ENCODE results near the gene SNTA1.

The SNTA1 gene

DNA sequence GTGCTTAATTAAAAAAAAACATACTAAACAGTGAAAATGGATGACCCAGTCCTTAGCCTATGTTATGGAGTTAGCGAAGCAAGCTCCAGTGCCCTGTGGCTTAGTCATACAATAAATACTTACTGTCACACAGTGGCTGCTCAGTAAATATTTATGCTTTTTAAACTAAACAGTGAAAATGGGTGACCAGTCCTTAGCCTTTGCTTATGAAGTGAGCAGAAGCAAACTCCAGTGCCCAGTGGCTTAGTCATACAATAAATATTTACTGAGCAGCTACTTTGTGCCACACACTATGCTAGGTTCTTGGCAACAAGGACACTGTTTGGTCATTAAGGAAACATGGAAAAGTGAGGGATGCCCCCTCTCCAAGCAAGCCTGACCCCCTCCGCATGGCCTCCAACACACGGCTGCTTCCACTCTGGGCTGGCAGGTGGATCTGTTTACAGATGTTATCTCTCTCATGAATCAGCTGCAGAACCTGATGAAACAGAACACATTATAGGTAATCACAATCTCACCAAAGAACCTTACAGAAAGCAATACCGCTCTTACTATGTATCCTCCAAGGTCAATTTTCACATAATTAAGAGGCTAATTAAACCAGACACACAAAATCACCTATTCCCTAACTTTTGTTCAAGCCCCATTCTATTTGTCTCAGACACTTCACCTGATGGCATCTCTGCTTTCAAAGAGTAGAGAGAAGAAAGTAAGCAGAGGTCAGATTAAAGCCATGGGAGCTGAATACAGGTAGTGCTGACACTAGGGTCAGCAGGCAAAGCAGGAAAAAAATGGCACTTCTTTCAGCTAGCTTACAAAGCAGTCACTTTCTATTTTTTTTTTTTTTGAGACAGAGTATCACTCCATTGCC is 69.6 kb downstream of the SNTA1 start:
- Mint-ChIP-seq H3K4me1 (ENCODE audit: low read depth) (peaks cover 36% of the 10 kb centered on the region), H3K9me3 (no peaks in the 10 kb centered on the region), H3K27me3 (ENCODE audit: low read depth) (no peaks in the 10 kb centered on the region), H3K4me3 (no peak overlapping the region), H3K27ac (no peak overlapping the region), H3K36me3 (ENCODE audit: low read depth) (peaks cover 52% of the 10 kb centered on the region)
- no peak for DNase-seq (ENCODE audit: low spot score)

DNA sequence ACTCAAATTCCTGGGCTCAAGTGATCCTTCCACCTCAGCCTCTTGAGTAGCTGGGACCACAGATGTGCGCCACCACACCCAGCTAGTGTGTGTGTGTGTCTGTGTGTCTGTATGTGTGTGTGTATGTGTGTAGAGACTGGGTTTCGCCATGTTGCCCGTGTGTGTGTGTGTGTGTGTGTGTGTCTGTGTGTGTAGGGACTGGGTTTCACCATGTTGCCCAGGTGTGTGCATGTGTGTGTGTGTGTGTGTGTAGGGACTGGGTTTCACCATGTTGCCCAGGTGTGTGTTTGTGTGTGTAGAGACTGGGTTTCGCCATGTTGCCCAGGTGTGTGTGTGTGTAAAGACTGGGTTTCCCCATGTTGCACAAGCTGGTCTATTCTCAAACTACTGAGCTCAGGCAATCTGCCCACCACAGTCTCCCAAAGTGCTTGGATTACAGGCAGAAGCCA is 70.5 kb downstream of the SNTA1 start:
- Mint-ChIP-seq H3K36me3 (ENCODE audit: low read depth) (peaks cover 44% of the 10 kb centered on the region), H3K27ac (peak overlapping the region; percentile 28), H3K4me3 (no peak overlapping the region), H3K9me3 (no peaks in the 10 kb centered on the region), H3K4me1 (ENCODE audit: low read depth) (peaks cover 32% of the 10 kb centered on the region), H3K27me3 (ENCODE audit: low read depth) (no peaks in the 10 kb centered on the region)
- no peak for DNase-seq (ENCODE audit: low spot score)

DNA sequence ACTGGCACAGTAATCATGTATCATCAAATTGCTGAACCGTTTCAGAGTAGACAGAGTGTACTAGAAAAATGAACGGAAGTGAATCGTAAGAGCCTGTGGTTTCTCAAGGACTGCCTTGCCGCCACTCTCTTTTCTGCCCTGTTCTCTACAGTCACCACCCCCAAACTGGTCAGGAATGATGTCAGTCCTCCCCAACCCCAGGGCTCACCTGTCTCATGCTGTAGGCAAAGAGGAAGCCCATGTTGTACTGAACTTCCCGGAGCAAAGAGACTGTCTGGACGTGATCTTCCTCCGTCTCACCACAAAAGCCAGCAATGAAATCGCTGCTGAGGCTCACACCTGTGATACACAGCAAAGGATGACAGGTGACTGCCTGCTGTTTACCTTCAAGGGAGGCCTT is 73.3 kb downstream of the SNTA1 start:
- H3K36me3 Mint-ChIP-seq (ENCODE audit: low read depth), result peaks cover 50% of the 10 kb centered on the region
- H3K4me1 Mint-ChIP-seq (ENCODE audit: low read depth), result peaks cover 22% of the 10 kb centered on the region
- no peaks in the 10 kb centered on the region for H3K27me3 Mint-ChIP-seq (ENCODE audit: low read depth)
- peak overlapping the region; percentile 84 for H3K27ac Mint-ChIP-seq
- no peaks in the 10 kb centered on the region for H3K9me3 Mint-ChIP-seq
- H3K4me3 Mint-ChIP-seq, result peak overlapping the region; percentile 5
- DNase-seq (ENCODE audit: low spot score), result peak; percentile 13

DNA sequence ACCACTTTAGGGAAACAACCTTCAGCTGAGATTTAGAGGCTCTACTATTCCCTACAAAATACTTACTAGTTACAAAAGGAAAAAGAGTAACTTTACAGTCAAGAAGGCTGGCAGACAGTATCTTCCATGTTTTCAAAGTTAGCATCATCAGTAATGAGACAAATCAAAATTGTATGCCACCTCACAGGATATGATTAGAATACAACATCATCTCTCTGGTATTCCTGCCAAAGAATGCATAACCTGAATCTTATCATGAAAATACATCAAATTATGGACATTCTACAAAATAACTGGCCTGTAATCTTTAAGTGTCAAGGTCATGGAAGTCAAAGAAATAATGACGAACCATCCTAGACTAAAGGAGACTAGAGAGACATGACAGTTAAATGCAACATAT is 80.7 kb downstream of the SNTA1 start:
- no peak overlapping the region for H3K27ac Mint-ChIP-seq

DNA sequence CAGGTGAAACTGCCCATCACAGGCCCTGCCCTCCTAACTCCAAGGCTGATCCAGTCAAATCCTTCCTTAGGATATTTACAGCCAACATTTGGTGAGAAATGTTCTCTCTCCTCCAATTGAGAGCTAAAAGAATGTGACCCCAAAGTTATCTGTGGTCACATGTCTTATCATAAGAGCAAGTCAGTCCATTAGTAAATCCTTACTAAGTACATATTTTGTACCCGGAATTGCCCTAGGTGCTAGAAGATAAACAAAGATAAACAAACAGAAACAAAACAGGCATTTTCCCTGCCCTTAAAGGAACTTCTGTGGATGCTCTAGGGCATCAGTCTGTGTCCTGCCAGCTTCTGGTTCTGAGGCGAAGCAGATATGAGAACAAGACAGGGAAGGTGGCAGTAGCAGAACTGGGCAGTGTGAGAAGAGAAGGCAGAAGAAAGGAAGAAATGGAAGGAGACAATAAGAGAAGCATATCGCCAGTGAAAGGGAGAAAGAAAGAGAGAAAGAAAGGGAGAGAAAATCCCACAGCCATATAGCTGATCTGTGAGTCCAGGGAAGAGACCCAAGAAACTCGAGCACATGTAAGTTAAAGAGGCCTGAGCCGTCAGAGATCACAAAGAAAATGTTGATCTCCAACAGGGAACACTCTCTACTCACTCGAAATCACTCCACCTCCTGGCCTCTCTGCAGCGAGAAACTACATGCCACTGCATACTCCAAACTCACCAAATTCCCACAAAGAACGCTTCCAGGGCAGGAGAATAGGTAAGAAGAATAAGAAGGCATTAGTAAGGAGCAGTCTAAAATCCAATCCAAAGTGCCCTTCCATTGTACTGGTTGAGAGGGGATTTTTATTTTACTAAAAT is 83.9 kb downstream of the SNTA1 start:
- Mint-ChIP-seq H3K36me3 (ENCODE audit: low read depth) (peaks cover 35% of the 10 kb centered on the region), H3K9me3 (no peaks in the 10 kb centered on the region), H3K27me3 (ENCODE audit: low read depth) (no peaks in the 10 kb centered on the region), H3K4me3 (no peak overlapping the region), H3K4me1 (ENCODE audit: low read depth) (no peaks in the 10 kb centered on the region), H3K27ac (no peak overlapping the region)
- no peak for DNase-seq (ENCODE audit: low spot score)

More for the DNA sequence above, 80.7 kb downstream of the SNTA1 start:
- Mint-ChIP-seq H3K27me3 (ENCODE audit: low read depth) (no peaks in the 10 kb centered on the region), H3K9me3 (no peaks in the 10 kb centered on the region), H3K36me3 (ENCODE audit: low read depth) (peaks cover 49% of the 10 kb centered on the region), H3K4me3 (no peak overlapping the region), H3K4me1 (ENCODE audit: low read depth) (no peaks in the 10 kb centered on the region)
- no peak for DNase-seq (ENCODE audit: low spot score)
